IPS-NIHi7 (cell line): ENCODE data around the gene ATP9A.

Source experiments
- DNase-seq: peaks from one replicate; pipeline ENCODE4 v3.0.0; 2012; ENCODE audit warnings: mixed read lengths; ENCODE audit errors: extremely low spot score

ATP9A gene

GRCh38 chr20:51627586-51627985 is 140.6 kb downstream of the ATP9A start:
- DNase-seq = no peak

- no peak for DNase-seq
Measured at GRCh38 chr20:51625105-51625504, 143.1 kb downstream of the ATP9A start.

- peak; percentile 91 for DNase-seq
Measured at GRCh38 chr20:51624157-51624731, 143.9 kb downstream of the ATP9A start.

DNA sequence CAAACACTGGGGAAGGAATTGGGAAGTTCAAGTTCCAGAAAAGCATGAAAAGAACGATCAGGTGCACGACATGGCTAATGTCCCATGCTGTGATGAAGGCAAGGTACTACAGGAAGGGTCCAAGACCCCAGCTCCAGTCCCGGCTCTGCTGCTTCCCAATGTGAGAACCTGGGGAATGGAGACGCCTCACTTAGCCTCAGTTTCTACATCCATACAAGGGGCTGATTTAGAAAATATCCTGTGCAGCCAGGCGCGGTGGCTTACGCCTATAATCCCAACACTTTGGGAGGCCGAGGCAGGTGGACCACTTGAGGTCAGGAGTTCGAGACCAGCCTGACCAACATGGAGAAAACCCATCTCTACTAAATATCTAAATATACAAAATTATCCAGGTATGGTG is 144.9 kb downstream of the ATP9A start:
- DNase-seq = no peak

GRCh38 chr20:51622004-51622874 is 146.0 kb downstream of the ATP9A start:
- no peak for DNase-seq

DNA sequence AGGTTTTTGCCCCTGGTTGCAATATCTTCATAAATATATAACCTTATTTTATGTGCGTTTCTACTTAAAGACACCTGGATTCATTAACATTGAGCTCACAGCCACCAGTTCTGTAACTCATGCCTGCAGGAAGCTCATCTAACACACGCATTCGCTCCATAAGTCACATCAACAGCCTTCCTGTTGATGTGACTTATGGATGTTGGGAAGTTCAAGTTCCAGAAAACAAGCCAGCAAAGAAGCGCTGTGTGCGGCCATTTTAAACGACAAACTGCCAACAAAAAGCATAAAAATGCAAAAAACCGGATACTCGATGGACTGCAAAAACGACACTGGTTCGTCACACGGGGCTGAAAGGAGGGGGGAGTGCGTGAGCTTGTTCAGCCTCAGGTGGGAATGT is 147.8 kb downstream of the ATP9A start:
- DNase-seq = no peak

DNA sequence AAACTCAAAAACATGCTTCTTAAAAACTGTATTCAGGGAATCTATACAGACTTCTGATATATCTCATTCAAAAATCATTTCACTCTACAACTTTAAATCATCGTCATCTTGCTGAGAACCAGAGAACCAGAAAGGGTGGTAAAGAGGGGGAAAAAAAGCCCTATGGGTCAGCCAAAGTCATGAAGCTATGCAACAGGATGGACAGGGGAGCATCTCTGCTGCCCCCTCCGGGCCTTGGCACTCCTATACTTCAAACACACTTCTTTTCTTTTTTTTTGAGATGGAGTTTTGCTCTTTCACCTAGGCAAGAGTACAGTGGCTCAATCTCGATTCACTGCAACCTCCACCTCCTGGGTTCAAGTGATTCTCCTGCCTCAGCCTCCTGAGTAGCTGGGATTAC is 152.1 kb downstream of the ATP9A start:
- DNase-seq = peak; percentile 48

DNA sequence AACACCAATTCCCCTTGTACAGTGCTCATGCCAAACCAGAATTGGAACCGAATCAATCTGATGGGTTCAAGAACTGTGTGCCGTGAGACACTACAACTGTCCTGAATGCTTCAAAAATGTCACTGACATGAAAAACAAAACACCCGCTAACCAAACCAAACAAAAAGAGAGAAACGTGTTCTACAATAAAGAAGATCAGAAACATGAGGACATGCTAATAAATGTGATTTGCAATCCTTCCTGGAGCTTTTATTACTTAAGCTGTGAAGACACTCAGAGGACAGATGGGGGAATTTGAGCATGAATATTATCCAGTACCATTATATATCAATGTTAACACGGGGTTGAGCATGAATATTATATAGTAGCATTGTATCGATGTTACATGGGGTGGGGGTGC is 153.5 kb downstream of the ATP9A start:
- no peak for DNase-seq

DNA sequence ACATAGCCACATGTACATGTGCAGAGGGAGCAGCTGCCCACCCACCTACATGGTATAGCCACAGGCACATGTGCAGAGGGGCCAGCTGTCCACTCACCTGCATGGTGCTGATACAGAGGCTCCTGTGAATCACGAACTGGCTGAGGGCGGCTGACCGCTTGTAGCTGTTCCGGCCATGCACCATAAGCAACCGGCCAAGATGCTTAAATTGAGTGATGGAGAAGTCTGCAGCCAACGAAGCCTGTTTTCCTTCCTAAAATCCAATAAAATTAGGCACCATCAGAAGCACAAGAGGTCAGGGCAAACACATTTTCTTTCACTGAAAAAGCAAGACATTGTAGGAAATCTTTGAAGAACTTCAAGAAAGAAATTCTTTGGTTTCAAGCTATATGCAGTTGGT is 154.6 kb downstream of the ATP9A start:
- no peak for DNase-seq

DNA sequence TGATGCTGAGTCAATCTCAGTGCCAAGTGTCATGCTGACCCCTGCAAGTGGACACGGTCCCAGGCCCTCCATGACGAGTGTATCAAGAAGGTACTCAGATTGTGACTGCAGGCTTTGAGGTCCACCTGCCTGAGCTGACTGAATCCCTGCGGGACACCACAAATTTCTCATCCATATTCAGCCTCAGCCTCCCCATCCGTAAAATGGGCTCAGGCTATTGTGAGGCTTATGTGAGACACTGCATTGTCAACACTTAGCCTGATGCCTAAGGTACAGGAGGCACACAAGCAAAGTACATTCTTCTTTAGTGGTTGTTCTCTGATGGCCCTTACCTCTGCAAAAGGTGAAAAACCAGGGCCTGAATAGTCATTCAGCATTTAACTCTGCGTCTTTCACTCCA is 155.3 kb downstream of the ATP9A start:
- DNase-seq = no peak

DNA sequence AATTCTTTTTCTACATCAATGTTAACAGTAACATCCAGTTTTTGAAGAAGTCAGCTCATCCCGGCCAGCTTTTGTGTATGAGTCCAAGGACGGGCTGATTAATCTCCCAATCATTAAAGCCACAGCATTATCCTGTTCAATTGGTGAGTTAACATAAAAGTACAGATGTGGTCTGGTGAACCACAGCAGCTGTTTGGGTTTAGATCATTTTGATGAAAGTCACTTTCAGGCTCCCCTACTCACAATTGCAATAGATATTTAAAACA is 156.6 kb downstream of the ATP9A start:
- DNase-seq = no peak

- no peak for DNase-seq
Measured at GRCh38 chr20:51610761-51611624, 157.2 kb downstream of the ATP9A start.

DNA sequence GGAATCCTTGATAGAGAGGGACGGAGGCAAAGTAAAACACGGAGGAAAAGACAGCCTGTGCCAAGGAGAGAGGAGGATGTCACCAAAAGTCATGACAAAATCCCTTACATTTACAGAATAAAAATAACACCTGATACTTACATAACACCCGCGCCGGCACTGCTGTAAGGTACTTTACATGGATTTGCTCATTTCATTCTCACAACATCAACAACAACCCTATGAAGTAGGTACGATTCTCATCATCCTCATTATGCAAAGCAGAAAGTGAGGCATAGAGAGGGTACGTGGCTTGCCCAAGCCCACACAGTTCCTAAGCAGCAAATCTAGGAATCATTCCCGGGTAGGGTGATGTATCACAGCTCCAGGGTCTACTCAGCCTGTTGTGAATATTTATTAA is 158.1 kb downstream of the ATP9A start:
- no peak for DNase-seq

GRCh38 chr20:51609251-51609650 is 158.9 kb downstream of the ATP9A start:
- no peak for DNase-seq

- no peak for DNase-seq
Measured at GRCh38 chr20:51608061-51608460, 160.1 kb downstream of the ATP9A start.

- no peak for DNase-seq
Measured at GRCh38 chr20:51607170-51607569, 161.0 kb downstream of the ATP9A start.

- no peak for DNase-seq
Measured at GRCh38 chr20:51604851-51605250, 163.3 kb downstream of the ATP9A start.

DNA sequence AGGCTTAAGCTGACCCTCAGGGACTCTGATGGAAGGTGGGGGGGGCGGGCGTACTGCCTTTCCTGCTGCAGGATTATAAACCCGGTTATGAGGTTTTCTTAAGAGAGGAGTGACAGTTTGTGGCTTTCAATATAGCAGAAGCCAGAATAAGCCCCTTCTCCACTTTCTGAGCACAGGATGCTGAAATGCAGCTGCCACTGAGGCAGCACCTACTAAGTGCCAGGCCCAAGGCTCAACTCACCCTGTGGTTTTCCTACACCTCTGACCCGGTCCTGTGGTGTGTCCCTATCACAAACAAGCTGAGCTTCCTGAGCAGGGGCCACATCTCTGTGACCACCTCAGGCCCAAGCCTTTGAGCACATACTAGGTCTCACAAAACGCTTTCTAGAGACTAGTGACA is 166.1 kb downstream of the ATP9A start:
- no peak for DNase-seq

- no peak for DNase-seq
Measured at GRCh38 chr20:51600950-51601349, 167.2 kb downstream of the ATP9A start.

DNA sequence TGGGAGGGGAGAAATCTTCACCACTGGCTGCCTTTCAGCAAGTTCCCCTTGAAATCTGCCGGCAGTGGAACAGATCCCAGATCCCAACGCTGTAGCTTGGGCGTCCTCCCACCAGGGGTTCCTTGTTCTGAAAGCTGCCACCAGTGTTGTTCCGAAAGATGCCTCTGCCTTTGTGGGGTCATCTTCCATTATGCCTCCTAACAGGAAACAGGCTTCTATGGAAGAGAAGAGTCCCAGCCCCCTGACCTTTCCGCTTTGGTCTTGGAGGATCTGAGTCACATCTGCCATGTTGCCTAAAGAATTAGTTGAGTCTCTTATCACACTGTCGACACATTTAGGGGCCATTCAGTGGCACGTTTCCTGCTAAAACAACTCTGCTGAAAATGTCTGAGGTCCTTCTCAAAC is 168.2 kb downstream of the ATP9A start:
- DNase-seq = no peak

DNA sequence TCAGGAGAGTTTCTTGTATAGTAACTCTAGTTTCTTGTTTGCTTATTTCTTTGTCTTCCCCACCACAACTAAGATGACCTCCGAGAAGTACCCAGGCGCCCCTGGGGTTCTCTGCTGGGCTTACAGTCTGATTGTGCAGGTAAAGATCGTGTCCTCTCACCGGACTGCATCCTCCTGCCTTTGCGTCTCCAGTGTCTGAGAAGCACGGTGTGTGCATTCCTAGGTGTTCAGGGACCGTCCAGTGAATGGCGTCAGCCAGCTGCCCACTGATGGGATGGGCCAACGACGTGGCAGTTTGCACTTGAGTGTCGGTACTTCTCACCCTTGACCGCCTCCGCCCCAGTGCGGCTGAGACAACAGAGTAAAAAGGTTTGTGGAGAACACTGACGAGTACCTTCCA is 169.6 kb downstream of the ATP9A start:
- no peak for DNase-seq

GRCh38 chr20:51597389-51598231 is 170.6 kb downstream of the ATP9A start:
- DNase-seq = no peak
